ENCODE measurements around the gene CD248. TPM values are rescaled to one million over a fixed set of nuclear protein-coding genes. Genes with fewer than 3 reads are reported as not detected.

Gene CD248
- total RNA-seq, 1 donor from 2014 or later = 58.8 TPM

DNA sequence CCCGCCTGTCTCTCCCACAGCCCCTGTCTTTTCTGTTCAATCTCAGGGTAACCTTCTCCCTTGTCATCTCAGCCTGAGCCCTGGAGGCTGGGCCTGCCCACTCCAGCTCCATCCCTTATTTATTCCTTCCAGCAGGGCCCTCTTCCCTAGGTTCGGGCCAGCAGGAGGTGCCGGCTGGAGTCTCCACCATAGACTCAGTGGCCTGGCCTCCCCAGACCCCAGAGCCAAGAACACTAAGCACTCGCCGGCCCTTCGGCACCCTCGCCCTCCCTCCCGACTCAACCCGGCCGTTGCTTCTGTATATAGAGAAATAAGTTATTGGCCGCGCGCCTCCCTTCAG, 49.8 kb downstream of the CD248 start:
- H3K4me3 Mint-ChIP-seq (ENCODE audit: unreplicated experiment) = peak overlapping the region; percentile 78
- H2AFZ ChIP-seq (ENCODE audit: low read depth, low read length) = peak overlapping the region; percentile 24

GRCh38 chr11:66266378-66267038, 50.3 kb downstream of the CD248 start:
- Histone ChIP-seq H3K36me3 (ENCODE audit: insufficient read depth, low read length) (peaks cover 13% of the 10 kb centered on the region), H2AFZ (ENCODE audit: low read depth, low read length) (no peak overlapping the region), H4K20me1 (ENCODE audit: insufficient read depth, low read length) (peaks cover 52% of the 10 kb centered on the region), H3K9me3 (ENCODE audit: insufficient read depth, low read depth, low read length) (no peaks in the 10 kb centered on the region), H3K27me3 (ENCODE audit: insufficient read depth, low read length) (no peaks in the 10 kb centered on the region), H3K27ac (ENCODE audit: low read depth, low read length) (peak overlapping the region; percentile 82), H3K4me3 (ENCODE audit: insufficient read depth, low read depth, low read length) (no peak overlapping the region), H3K79me2 (ENCODE audit: insufficient read depth, low read length) (peaks cover 26% of the 10 kb centered on the region), H3K9ac (ENCODE audit: low read length) (peak overlapping the region; percentile 96), H3K4me1 (ENCODE audit: insufficient read depth, low read length) (peaks cover 21% of the 10 kb centered on the region), H3K4me2 (ENCODE audit: low read length) (peak overlapping the region; percentile 88)
- Mint-ChIP-seq H3K4me1 (ENCODE audit: low read depth, unreplicated experiment) (peaks cover 7% of the 10 kb centered on the region), H3K36me3 (ENCODE audit: low read depth, unreplicated experiment) (peaks cover 18% of the 10 kb centered on the region), H3K27me3 (ENCODE audit: low read depth, unreplicated experiment) (no peaks in the 10 kb centered on the region), H3K27ac (ENCODE audit: unreplicated experiment) (peak overlapping the region; percentile 89), H3K4me3 (ENCODE audit: unreplicated experiment) (peak overlapping the region; percentile 78), H3K9me3 (ENCODE audit: unreplicated experiment) (no peaks in the 10 kb centered on the region)
- FAIRE-seq = no peak
- TF ChIP-seq EZH2 (IDR thresholded peaks at IDR 0.05; ENCODE audit: insufficient read depth, low read length) (no peak), CTCF (IDR thresholded peaks at IDR 0.05; ENCODE audit: insufficient read depth, low read depth, low read length) (no peak)
- no peak for DNase-seq (ENCODE audit: low read depth)

More for the DNA sequence above, 49.8 kb downstream of the CD248 start:
- H3K9me3 Mint-ChIP-seq (ENCODE audit: unreplicated experiment) = no peaks in the 10 kb centered on the region
- H3K4me1 Mint-ChIP-seq (ENCODE audit: low read depth, unreplicated experiment) = peaks cover 7% of the 10 kb centered on the region
- Histone ChIP-seq H3K4me3 (ENCODE audit: insufficient read depth, low read depth, low read length) (peak overlapping the region; percentile 90), H3K4me1 (ENCODE audit: insufficient read depth, low read length) (peaks cover 21% of the 10 kb centered on the region), H4K20me1 (ENCODE audit: insufficient read depth, low read length) (peaks cover 52% of the 10 kb centered on the region), H3K27ac (ENCODE audit: low read depth, low read length) (peak overlapping the region; percentile 82), H3K79me2 (ENCODE audit: insufficient read depth, low read length) (peaks cover 31% of the 10 kb centered on the region), H3K27me3 (ENCODE audit: insufficient read depth, low read length) (no peaks in the 10 kb centered on the region), H3K9me3 (ENCODE audit: insufficient read depth, low read depth, low read length) (no peaks in the 10 kb centered on the region), H3K36me3 (ENCODE audit: insufficient read depth, low read length) (peaks cover 14% of the 10 kb centered on the region), H3K9ac (ENCODE audit: low read length) (peak overlapping the region; percentile 96), H3K4me2 (ENCODE audit: low read length) (peak overlapping the region; percentile 88)
- TF ChIP-seq EZH2 (IDR thresholded peaks at IDR 0.05; ENCODE audit: insufficient read depth, low read length) (no peak), CTCF (IDR thresholded peaks at IDR 0.05; ENCODE audit: insufficient read depth, low read depth, low read length) (no peak)
- peak overlapping the region; percentile 89 for H3K27ac Mint-ChIP-seq (ENCODE audit: unreplicated experiment)
- no peaks in the 10 kb centered on the region for H3K27me3 Mint-ChIP-seq (ENCODE audit: low read depth, unreplicated experiment)
- no peak for DNase-seq (ENCODE audit: low read depth)
- FAIRE-seq = no peak
- peaks cover 19% of the 10 kb centered on the region for H3K36me3 Mint-ChIP-seq (ENCODE audit: low read depth, unreplicated experiment)

Data from astrocyte (in vitro differentiated cells and primary cell).